GDM1 (cell line): ENCODE data around the gene CALD1.

Source experiments
- DNase-seq: peaks from one replicate; lab custom pipeline; 2025; lab: John Stamatoyannopoulos, UW

The CALD1 gene

GRCh38 chr7:134927076-134927475 lies 147.6 kb downstream of the CALD1 start:
- DNase-seq, result no peak

GRCh38 chr7:134927723-134928122 lies 148.3 kb downstream of the CALD1 start:
- no peak for DNase-seq

GRCh38 chr7:134928554-134928953 lies 149.1 kb downstream of the CALD1 start:
- no peak for DNase-seq

GRCh38 chr7:134931487-134931886 lies 152.1 kb downstream of the CALD1 start:
- DNase-seq, result no peak

GRCh38 chr7:134932707-134933370 lies 153.4 kb downstream of the CALD1 start:
- no peak for DNase-seq

- no peak for DNase-seq
Observed at GRCh38 chr7:134933460-134934068, 154.1 kb downstream of the CALD1 start.

GRCh38 chr7:134935701-134936100 lies 156.3 kb downstream of the CALD1 start:
- no peak for DNase-seq

- no peak for DNase-seq
Observed at GRCh38 chr7:134936893-134937510, 157.6 kb downstream of the CALD1 start.

- no peak for DNase-seq
Observed at GRCh38 chr7:134938141-134938540, 158.7 kb downstream of the CALD1 start.

GRCh38 chr7:134939136-134939535 lies 159.7 kb downstream of the CALD1 start:
- DNase-seq, result no peak

GRCh38 chr7:134940729-134941128 lies 161.3 kb downstream of the CALD1 start:
- no peak for DNase-seq

GRCh38 chr7:134941185-134941900 lies 161.9 kb downstream of the CALD1 start:
- no peak for DNase-seq

- DNase-seq, result no peak
Observed at GRCh38 chr7:134941952-134942351, 162.5 kb downstream of the CALD1 start.

GRCh38 chr7:134942690-134943466 lies 163.4 kb downstream of the CALD1 start:
- no peak for DNase-seq

GRCh38 chr7:134943785-134944400 lies 164.5 kb downstream of the CALD1 start:
- no peak for DNase-seq

GRCh38 chr7:134945691-134946090 lies 166.3 kb downstream of the CALD1 start:
- DNase-seq, result no peak

- no peak for DNase-seq
Observed at GRCh38 chr7:134946260-134946659, 166.8 kb downstream of the CALD1 start.

- DNase-seq, result no peak
Observed at GRCh38 chr7:134947329-134947728, 167.9 kb downstream of the CALD1 start.

- no peak for DNase-seq
Observed at GRCh38 chr7:134947831-134948230, 168.4 kb downstream of the CALD1 start.

GRCh38 chr7:134948246-134948645 lies 168.8 kb downstream of the CALD1 start:
- DNase-seq, result no peak

GRCh38 chr7:134948736-134949135 lies 169.3 kb downstream of the CALD1 start:
- DNase-seq, result no peak

GRCh38 chr7:134949171-134949570 lies 169.7 kb downstream of the CALD1 start:
- no peak for DNase-seq
